Panc1 (cell line): ENCODE measurements around the gene ZFP30. TPM values are rescaled to one million over a fixed set of nuclear protein-coding genes. Genes with fewer than 3 reads are reported as not detected.

Source experiments
- ATAC-seq: fragments of 200-7000 bp; cut with Tn5 transposase; 2 replicates; pipeline ENCODE4 v1.9.1; 2020; ENCODE audit warnings: mild to moderate bottlenecking, moderate library complexity
- BruUV-seq: library from RNA; stranded (reverse); fragments of 400-500 nt; replicated peaks from 2 replicates; lab custom pipeline; 2021; lab: Mats Ljungman, UMichigan
- CTCF ChIA-PET: fragments of 300-600 bp; sonication (Branson Sonifier 250); formaldehyde crosslinking; loops from one replicate; lab custom pipeline; 2022; ENCODE audit warnings: antibody characterized with exemption; lab: Charles Lee
- POLR2A ChIA-PET: fragments of 300-600 bp; sonication (Branson Sonifier 250); formaldehyde crosslinking; loops from one replicate; lab custom pipeline; 2022; ENCODE audit warnings: antibody characterized with exemption; lab: Charles Lee
- DNase-seq: peaks from one replicate; pipeline ENCODE4 v3.0.0-alpha.2; 2010; ENCODE audit warnings: low read depth, low spot score
- H3K27ac ChIP-seq: 2 replicates; pipeline ENCODE4 v1.5.1; 2011; ENCODE audit warnings: mild to moderate bottlenecking, low read length, inconsistent platforms
- H3K27me3 ChIP-seq: fragments of 200-500 bp; sonication (Bioruptor generic); 2 replicates; pipeline ENCODE4 v1.6.0; 2014; ENCODE audit warnings: low read length, inconsistent platforms; ENCODE audit not compliant: control insufficient read depth, insufficient read depth
- H3K36me3 ChIP-seq: fragments of 200-500 bp; sonication (Bioruptor generic); 2 replicates; pipeline ENCODE4 v1.5.1; 2014; ENCODE audit warnings: inconsistent platforms, mild to moderate bottlenecking, low read length, moderate library complexity; ENCODE audit not compliant: control insufficient read depth, insufficient read depth
- H3K4me1 ChIP-seq: 2 replicates; pipeline ENCODE4 v1.5.1; 2011; ENCODE audit warnings: inconsistent platforms, mild to moderate bottlenecking, low read length, moderate library complexity; ENCODE audit not compliant: control insufficient read depth, insufficient read depth
- H3K4me3 ChIP-seq, 2 experiments: 2 replicates each; pipeline ENCODE4 v1.5.1; 2011 to 2012; ENCODE audit warnings: low read depth in 2 of 2, low read length in 2 of 2, mild to moderate bottlenecking in 2 of 2, inconsistent platforms in 1 of 2, moderate library complexity in 1 of 2
- H3K9me3 ChIP-seq: fragments of 200-500 bp; sonication (Bioruptor generic); 2 replicates; pipeline ENCODE4 v1.5.1; 2014; ENCODE audit warnings: low read depth, mild to moderate bottlenecking, inconsistent platforms, low read length, moderate library complexity; ENCODE audit not compliant: control insufficient read depth, insufficient read depth
- POLR2AphosphoS5 ChIP-seq: IDR thresholded peaks from 2 replicates; pipeline ENCODE4 v1.6.1; 2012; ENCODE audit warnings: mild to moderate bottlenecking, low read depth, low read length, moderate library complexity
- SIN3A ChIP-seq: IDR thresholded peaks from 2 replicates; pipeline ENCODE4 v1.6.1; 2012; ENCODE audit warnings: low read depth, mild to moderate bottlenecking, low read length, moderate library complexity, borderline replicate concordance; ENCODE audit not compliant: insufficient read depth
- TCF7L2 ChIP-seq: IDR thresholded peaks from 2 replicates; pipeline ENCODE4 v1.6.1; 2011; ENCODE audit warnings: mild to moderate bottlenecking, low read depth, low read length, inconsistent platforms
- in situ Hi-C: cut with HindIII; loops from 2 replicates; pipeline ENCODE4 v1.10.0; 2016; ENCODE audit warnings: low sequenced_read_pairs, low pct_unique_long_range_greater_than_20kb
- intact Hi-C: fragments of 100-400 bp; cut with micrococcal nuclease; formaldehyde crosslinking; loops from one replicate; pipeline ENCODE4 v1.10.0; 2022; ENCODE audit not compliant: unreplicated experiment
- total RNA-seq: library from RNA; stranded (reverse); gene quantifications from one replicate; pipeline ENCODE4 v1.2.1, GENCODE V29; 2021; ENCODE audit not compliant: unreplicated experiment
- TF ChIP-seq, protein P1 (sequence below): fragments of 450-650 bp; IDR thresholded peaks from 2 replicates; pipeline ENCODE4 v1.5.1; 2017; ENCODE audit warnings: mild to moderate bottlenecking
- TF ChIP-seq, protein P2 (sequence below), 2 experiments: IDR thresholded peaks; 2 replicates each; pipeline ENCODE4 v1.6.1; 2011 to 2012; ENCODE audit warnings: low read depth in 2 of 2, control low read depth in 1 of 2, low read length in 1 of 2, mild to moderate bottlenecking in 1 of 2, moderate library complexity in 1 of 2; ENCODE audit not compliant: insufficient read depth in 1 of 2

The ZFP30 gene
- total RNA-seq, 1 experiment from 2014 or later: 22.0 TPM

DNA sequence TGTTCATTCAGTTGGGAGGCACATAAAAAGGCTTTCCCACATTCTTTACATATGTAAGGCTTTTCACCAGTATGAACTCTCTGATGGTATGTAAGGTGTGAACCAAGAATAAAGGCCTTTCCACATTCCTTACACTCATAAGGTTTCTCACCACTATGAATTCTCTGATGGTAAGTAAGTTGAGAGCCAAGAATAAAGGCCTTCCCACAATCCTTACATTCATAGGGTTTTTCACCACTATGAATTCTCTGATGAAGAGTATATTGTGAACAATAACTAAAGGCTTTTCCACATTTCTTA lies 89.9 kb downstream of the ZFP30 start:
- in situ Hi-C loops: no loop called here

DNA sequence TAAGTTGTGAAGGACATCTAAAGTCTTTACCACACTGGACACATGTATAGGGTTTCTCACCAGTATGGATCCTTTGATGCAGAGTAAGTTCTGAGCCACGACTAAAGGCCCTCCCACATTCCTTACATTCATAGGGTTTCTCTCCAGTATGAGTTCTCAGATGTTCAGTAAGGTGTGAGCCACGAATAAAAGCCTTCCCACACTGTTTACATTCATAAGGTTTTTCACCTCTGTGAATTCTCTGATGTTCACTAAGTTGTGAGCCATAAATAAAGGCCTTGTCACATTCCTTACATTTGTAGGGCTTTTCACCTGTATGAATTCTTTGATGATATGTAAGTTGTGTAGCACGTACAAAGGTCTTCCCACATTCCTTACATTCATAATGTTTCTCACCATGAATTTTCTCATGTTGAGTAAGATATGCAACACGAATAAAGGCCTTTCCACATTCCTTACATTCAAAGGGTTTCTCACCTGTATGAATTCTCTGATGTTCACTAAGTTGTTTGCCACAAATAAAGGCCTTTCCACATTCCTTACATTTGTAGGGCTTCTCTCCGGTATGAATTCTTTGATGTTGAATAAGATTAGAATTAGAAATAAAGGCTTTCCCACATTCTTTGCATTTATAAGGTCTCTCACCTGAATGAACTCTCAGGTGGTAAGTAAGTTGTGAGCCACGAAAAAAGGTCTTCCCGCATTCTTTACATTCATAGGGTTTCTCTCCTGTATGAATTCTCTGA lies 90.5 kb downstream of the ZFP30 start:
- Histone ChIP-seq H3K4me1 (no peaks in the 10 kb centered on the region), H3K4me3 (no peak overlapping the region), H3K27me3 (no peaks in the 10 kb centered on the region), H3K9me3 (peaks cover 81% of the 10 kb centered on the region), H3K36me3 (no peaks in the 10 kb centered on the region), H3K27ac (no peak overlapping the region)
- BruUV-seq: no TSS peak
- intact Hi-C loops: no loop called here
- DNase-seq: no peak
- no peak for ATAC-seq
- ChIA-PET POLR2A (no interaction called here), CTCF (no interaction called here)
- in situ Hi-C loops: no loop called here
- TF ChIP-seq POLR2AphosphoS5: no peak
- no peak for TF ChIP-seq TCF7L2
- no peak for TF ChIP-seq SIN3A
- TF ChIP-seq, protein P1, sequence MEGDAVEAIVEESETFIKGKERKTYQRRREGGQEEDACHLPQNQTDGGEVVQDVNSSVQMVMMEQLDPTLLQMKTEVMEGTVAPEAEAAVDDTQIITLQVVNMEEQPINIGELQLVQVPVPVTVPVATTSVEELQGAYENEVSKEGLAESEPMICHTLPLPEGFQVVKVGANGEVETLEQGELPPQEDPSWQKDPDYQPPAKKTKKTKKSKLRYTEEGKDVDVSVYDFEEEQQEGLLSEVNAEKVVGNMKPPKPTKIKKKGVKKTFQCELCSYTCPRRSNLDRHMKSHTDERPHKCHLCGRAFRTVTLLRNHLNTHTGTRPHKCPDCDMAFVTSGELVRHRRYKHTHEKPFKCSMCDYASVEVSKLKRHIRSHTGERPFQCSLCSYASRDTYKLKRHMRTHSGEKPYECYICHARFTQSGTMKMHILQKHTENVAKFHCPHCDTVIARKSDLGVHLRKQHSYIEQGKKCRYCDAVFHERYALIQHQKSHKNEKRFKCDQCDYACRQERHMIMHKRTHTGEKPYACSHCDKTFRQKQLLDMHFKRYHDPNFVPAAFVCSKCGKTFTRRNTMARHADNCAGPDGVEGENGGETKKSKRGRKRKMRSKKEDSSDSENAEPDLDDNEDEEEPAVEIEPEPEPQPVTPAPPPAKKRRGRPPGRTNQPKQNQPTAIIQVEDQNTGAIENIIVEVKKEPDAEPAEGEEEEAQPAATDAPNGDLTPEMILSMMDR: no peak
- TF ChIP-seq, protein P2, sequence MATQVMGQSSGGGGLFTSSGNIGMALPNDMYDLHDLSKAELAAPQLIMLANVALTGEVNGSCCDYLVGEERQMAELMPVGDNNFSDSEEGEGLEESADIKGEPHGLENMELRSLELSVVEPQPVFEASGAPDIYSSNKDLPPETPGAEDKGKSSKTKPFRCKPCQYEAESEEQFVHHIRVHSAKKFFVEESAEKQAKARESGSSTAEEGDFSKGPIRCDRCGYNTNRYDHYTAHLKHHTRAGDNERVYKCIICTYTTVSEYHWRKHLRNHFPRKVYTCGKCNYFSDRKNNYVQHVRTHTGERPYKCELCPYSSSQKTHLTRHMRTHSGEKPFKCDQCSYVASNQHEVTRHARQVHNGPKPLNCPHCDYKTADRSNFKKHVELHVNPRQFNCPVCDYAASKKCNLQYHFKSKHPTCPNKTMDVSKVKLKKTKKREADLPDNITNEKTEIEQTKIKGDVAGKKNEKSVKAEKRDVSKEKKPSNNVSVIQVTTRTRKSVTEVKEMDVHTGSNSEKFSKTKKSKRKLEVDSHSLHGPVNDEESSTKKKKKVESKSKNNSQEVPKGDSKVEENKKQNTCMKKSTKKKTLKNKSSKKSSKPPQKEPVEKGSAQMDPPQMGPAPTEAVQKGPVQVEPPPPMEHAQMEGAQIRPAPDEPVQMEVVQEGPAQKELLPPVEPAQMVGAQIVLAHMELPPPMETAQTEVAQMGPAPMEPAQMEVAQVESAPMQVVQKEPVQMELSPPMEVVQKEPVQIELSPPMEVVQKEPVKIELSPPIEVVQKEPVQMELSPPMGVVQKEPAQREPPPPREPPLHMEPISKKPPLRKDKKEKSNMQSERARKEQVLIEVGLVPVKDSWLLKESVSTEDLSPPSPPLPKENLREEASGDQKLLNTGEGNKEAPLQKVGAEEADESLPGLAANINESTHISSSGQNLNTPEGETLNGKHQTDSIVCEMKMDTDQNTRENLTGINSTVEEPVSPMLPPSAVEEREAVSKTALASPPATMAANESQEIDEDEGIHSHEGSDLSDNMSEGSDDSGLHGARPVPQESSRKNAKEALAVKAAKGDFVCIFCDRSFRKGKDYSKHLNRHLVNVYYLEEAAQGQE (IDR thresholded peaks at IDR 0.05; ENCODE audit: insufficient read depth in 1 of 2, low read depth in 2 of 2, low read length in 1 of 2): no peak

More for the DNA sequence above, 89.9 kb downstream of the ZFP30 start:
- no TSS peak for BruUV-seq
- Histone ChIP-seq H3K9me3 (peaks cover 81% of the 10 kb centered on the region), H3K4me1 (no peaks in the 10 kb centered on the region), H3K27ac (no peak overlapping the region), H3K36me3 (no peaks in the 10 kb centered on the region), H3K27me3 (no peaks in the 10 kb centered on the region), H3K4me3 (no peak overlapping the region)
- TF ChIP-seq SIN3A: no peak
- TF ChIP-seq, protein P1: no peak
- TF ChIP-seq TCF7L2: no peak
- TF ChIP-seq, protein P2 (IDR thresholded peaks at IDR 0.05; ENCODE audit: insufficient read depth in 1 of 2, low read depth in 2 of 2, low read length in 1 of 2): no peak
- no peak for TF ChIP-seq POLR2AphosphoS5
- ATAC-seq: no peak
- CTCF ChIA-PET: no interaction called here
- POLR2A ChIA-PET: no interaction called here
- no peak for DNase-seq
- intact Hi-C loops: no loop called here

Other genes starting within 250 kb of the ZFP30 start
- 15.6 TPM for gene ZNF569, start 188.0 kb downstream of the ZFP30 start, total RNA-seq
- gene ZNF570, start 186.1 kb downstream of the ZFP30 start, total RNA-seq: 10.1 TPM
- 10.1 TPM for gene ZNF793, start 148.5 kb downstream of the ZFP30 start, total RNA-seq
- gene ZNF571, start 60.7 kb downstream of the ZFP30 start, total RNA-seq: 6.2 TPM
- 0.39 TPM for gene ZNF540, start 60.6 kb downstream of the ZFP30 start, total RNA-seq
- 17.3 TPM for gene ZNF607, start 64.3 kb upstream of the ZFP30 start, total RNA-seq
- 13.3 TPM for gene ZNF573, start 124.1 kb upstream of the ZFP30 start, total RNA-seq